Suprapubic skin (tissue), 4 donors: ENCODE data around the gene ZNF423. TPM values are rescaled to one million over a fixed set of nuclear protein-coding genes. Genes with fewer than 3 reads are reported as not detected.

Experiments
- DNase-seq, 2 donors: peaks; one replicate each; pipeline ENCODE4 v3.0.0-alpha.2; 2019; ENCODE audit warnings: low spot score in 2 of 2
- H3K27ac ChIP-seq: fragments of 200-600 bp; sonication (generic); one replicate; pipeline ENCODE4 v1.5.1; 2019
- H3K27me3 ChIP-seq: fragments of 200-600 bp; sonication (generic); one replicate; pipeline ENCODE4 v1.5.1; 2019
- H3K36me3 ChIP-seq: fragments of 200-600 bp; sonication (generic); one replicate; pipeline ENCODE4 v1.5.1; 2019
- H3K4me1 ChIP-seq: fragments of 200-600 bp; sonication (generic); one replicate; pipeline ENCODE4 v1.5.1; 2019
- H3K4me3 ChIP-seq: fragments of 200-600 bp; sonication (generic); one replicate; pipeline ENCODE4 v1.5.1; 2019; ENCODE audit warnings: mild to moderate bottlenecking
- H3K9me3 ChIP-seq: fragments of 200-600 bp; sonication (generic); one replicate; pipeline ENCODE4 v1.5.1; 2019
- EP300 ChIP-seq: sonication (generic); formaldehyde crosslinking; IDR thresholded peaks from one replicate; pipeline ENCODE4 v1.6.1; 2017; ENCODE audit warnings: antibody characterized with exemption
- POLR2A ChIP-seq, 2 donors: fragments of 450-650 bp; IDR thresholded peaks; one replicate each; pipeline ENCODE4 v1.6.1; 2017; ENCODE audit warnings: antibody characterized with exemption in 2 of 2, mild to moderate bottlenecking in 2 of 2, moderate library complexity in 2 of 2
- POLR2AphosphoS5 ChIP-seq, 3 donors: sonication (generic); formaldehyde crosslinking; IDR thresholded peaks; one replicate each; pipeline ENCODE4 v1.6.1; 2017; ENCODE audit warnings: antibody characterized with exemption in 3 of 3
- WGBS: methylation state at CpG from one replicate; pipeline ENCODE4 v1.1.5; 2018; 5-methylcytosine and 5-hydroxymethylcytosine counted together
- total RNA-seq, 4 donors: library from RNA; depleted of rRNA; stranded (reverse); fragments of >200 nt; gene quantifications; one replicate each; pipeline ENCODE4 v1.1.0, GENCODE V29; 2016
- TF ChIP-seq, protein P1 (sequence below), 2 donors: fragments of 200-600 bp in 1 of 2; fragments of 450-650 bp in 1 of 2; sonication (generic) in 1 of 2; IDR thresholded peaks; one replicate each; pipeline ENCODE4 v1.5.1; 2016 to 2019; ENCODE audit warnings: antibody characterized with exemption in 2 of 2, mild to moderate bottlenecking in 1 of 2, moderate library complexity in 1 of 2

ZNF423 gene
- total RNA-seq, 4 donors from 2014 or later = 1.3 to 5.3 (median 1.9) TPM

DNA sequence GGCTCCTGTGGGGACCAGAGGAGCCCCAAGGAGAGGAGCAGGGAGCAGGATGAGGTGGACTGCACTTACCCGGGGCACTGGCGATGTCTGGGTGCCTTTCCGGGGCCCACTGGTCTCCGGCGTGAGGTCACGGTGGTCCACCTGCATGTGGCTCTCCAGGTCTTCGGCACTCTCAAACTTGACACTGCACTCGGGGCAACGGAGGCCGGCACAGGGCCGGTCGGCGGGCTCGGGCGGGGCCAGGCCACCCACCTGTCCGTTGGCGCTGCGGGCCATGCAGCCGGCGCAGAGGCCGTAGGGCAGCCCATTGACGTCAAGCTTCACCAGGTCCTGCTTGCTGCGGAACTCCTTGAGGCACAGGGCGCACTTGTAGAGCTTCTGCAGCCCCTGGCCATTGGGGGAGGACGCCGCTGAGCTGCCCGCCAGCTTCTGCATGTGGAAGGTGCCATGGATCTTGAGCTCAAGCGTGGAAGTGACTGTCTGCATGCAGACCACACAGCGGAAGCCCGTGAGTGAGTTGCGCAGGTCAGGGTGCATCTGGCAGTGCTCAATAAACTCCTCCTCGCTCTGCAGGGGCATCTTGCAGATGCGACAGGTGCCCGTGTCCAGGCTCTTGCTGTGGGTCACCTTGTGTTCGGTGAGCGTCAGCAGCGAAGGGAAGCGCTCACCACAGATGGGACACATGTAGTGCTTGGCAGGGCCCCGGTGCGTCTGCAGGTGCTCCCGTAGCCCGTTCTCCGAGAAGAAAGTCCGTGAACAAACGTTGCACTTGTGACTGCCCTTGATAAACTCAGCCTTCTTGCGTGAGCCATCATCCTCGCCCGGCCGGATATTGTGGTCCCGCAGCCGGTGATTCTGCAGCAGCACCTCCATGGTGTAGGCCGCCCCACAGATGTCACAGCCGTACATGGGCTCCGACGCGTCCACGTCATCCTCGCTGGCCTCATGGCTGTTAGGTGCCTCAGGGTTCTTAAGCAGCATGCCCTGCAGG is 220.0 kb downstream of the ZNF423 start:
- H3K9me3 ChIP-seq = no peaks in the 10 kb centered on the region
- H3K27me3 ChIP-seq = peaks cover 4% of the 10 kb centered on the region
- H3K4me1 ChIP-seq = peaks cover 11% of the 10 kb centered on the region
- 98% methylated on average over 22 of the region's 58 CpGs for WGBS
- TF ChIP-seq POLR2A (IDR thresholded peaks at IDR 0.05) = no peak
- TF ChIP-seq POLR2AphosphoS5 (IDR thresholded peaks at IDR 0.05) = no peak
- TF ChIP-seq, protein P1, sequence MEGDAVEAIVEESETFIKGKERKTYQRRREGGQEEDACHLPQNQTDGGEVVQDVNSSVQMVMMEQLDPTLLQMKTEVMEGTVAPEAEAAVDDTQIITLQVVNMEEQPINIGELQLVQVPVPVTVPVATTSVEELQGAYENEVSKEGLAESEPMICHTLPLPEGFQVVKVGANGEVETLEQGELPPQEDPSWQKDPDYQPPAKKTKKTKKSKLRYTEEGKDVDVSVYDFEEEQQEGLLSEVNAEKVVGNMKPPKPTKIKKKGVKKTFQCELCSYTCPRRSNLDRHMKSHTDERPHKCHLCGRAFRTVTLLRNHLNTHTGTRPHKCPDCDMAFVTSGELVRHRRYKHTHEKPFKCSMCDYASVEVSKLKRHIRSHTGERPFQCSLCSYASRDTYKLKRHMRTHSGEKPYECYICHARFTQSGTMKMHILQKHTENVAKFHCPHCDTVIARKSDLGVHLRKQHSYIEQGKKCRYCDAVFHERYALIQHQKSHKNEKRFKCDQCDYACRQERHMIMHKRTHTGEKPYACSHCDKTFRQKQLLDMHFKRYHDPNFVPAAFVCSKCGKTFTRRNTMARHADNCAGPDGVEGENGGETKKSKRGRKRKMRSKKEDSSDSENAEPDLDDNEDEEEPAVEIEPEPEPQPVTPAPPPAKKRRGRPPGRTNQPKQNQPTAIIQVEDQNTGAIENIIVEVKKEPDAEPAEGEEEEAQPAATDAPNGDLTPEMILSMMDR (IDR thresholded peaks at IDR 0.05) = no peak
- TF ChIP-seq EP300 = no peak
- DNase-seq = no peak
- H3K36me3 ChIP-seq = peaks cover 23% of the 10 kb centered on the region
- no peak overlapping the region for H3K4me3 ChIP-seq
- no peak overlapping the region for H3K27ac ChIP-seq

- peaks cover 23% of the 10 kb centered on the region for H3K36me3 ChIP-seq
- no peak for TF ChIP-seq POLR2A (IDR thresholded peaks at IDR 0.05)
- TF ChIP-seq, protein P1 (IDR thresholded peaks at IDR 0.05) = no peak
- no peaks in the 10 kb centered on the region for H3K27me3 ChIP-seq
- no peak overlapping the region for H3K4me3 ChIP-seq
- 89% methylated on average over 1 of the region's 1 CpG for WGBS
- no peak overlapping the region for H3K27ac ChIP-seq
- no peak for DNase-seq
- no peaks in the 10 kb centered on the region for H3K9me3 ChIP-seq
- H3K4me1 ChIP-seq = peaks cover 3% of the 10 kb centered on the region
These were observed 220.9 kb downstream of the ZNF423 start for GRCh38 chr16:49635009-49635350.

DNA sequence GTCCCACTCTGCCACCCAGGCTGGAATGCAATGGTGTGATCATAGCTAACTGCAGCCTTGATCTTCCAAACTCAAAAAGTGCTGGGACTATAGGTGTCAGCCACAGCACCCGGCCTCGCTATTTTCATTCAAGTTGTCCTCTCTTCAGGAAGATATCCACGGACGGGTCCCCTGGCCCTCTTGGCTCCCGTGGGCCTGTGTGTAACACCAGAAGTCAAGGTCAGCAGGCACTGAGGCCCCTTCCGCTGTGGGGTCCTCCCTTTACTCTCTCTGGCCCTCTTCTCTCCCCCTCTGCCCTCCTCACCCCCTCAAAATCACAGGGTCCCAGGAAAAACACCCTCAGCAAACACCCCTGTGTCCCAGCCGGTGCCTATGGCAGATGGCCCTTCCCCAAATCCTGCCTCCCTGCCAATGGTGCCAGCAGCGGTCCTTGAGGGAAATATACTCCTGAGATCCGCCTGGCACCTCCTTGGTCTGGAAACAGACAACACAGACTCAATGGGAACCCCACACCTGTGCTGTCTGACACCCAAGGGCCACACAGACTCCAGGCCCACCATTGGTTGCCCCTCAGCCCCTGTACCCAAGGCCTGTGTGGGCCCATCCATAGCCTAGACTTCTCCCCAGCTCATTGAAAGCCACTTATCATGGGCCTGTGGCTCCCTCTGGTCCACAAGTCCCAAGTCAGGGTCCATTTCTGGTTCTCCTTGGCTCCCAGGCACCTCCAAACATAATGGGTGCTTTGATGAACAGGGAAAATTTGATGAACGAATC is 221.5 kb downstream of the ZNF423 start:
- no peak for DNase-seq

GRCh38 chr16:49632795-49633184 is 223.1 kb downstream of the ZNF423 start:
- no peak for TF ChIP-seq POLR2AphosphoS5 (IDR thresholded peaks at IDR 0.05)
- TF ChIP-seq POLR2A (IDR thresholded peaks at IDR 0.05) = no peak
- no peak overlapping the region for H3K27ac ChIP-seq
- WGBS = 100% methylated on average over 1 of the region's 4 CpGs
- H3K27me3 ChIP-seq = no peaks in the 10 kb centered on the region
- DNase-seq = no peak
- H3K9me3 ChIP-seq = no peaks in the 10 kb centered on the region
- H3K4me3 ChIP-seq = no peak overlapping the region
- H3K4me1 ChIP-seq = no peaks in the 10 kb centered on the region
- peaks cover 22% of the 10 kb centered on the region for H3K36me3 ChIP-seq

More for the DNA sequence above, 221.5 kb downstream of the ZNF423 start:
- no peaks in the 10 kb centered on the region for H3K4me1 ChIP-seq
- H3K27ac ChIP-seq = no peak overlapping the region
- TF ChIP-seq, protein P1 (IDR thresholded peaks at IDR 0.05) = no peak
- no peak for TF ChIP-seq POLR2AphosphoS5 (IDR thresholded peaks at IDR 0.05)
- no peak for TF ChIP-seq POLR2A (IDR thresholded peaks at IDR 0.05)
- no peak for TF ChIP-seq EP300
- H3K4me3 ChIP-seq = no peak overlapping the region
- peaks cover 23% of the 10 kb centered on the region for H3K36me3 ChIP-seq
- H3K9me3 ChIP-seq = no peaks in the 10 kb centered on the region
- WGBS = 92% methylated on average over 10 of the region's 10 CpGs
- H3K27me3 ChIP-seq = no peaks in the 10 kb centered on the region

- 89% methylated on average over 5 of the region's 9 CpGs for WGBS
- no peak overlapping the region for H3K4me3 ChIP-seq
- peaks cover 16% of the 10 kb centered on the region for H3K36me3 ChIP-seq
- no peaks in the 10 kb centered on the region for H3K27me3 ChIP-seq
- no peak for TF ChIP-seq EP300
- TF ChIP-seq, protein P1 (IDR thresholded peaks at IDR 0.05) = no peak
- no peak for TF ChIP-seq POLR2AphosphoS5 (IDR thresholded peaks at IDR 0.05)
- no peak for TF ChIP-seq POLR2A (IDR thresholded peaks at IDR 0.05)
- no peak for DNase-seq
- H3K9me3 ChIP-seq = no peaks in the 10 kb centered on the region
- H3K27ac ChIP-seq = no peak overlapping the region
- no peaks in the 10 kb centered on the region for H3K4me1 ChIP-seq
These were observed 223.7 kb downstream of the ZNF423 start for GRCh38 chr16:49632086-49632794.
